HG02973 (cell line): ENCODE results near the gene C8G.

Source experiments
- ATAC-seq: cut with Tn5 transposase; IDR thresholded peaks from one replicate; pipeline ENCODE4 v1.9.1; 2021; ENCODE audit warnings: moderate library complexity; ENCODE audit not compliant: unreplicated experiment

Gene C8G

GRCh38 chr9:136964833-136965422 lies 19.9 kb downstream of the C8G start:
- no peak for ATAC-seq

DNA sequence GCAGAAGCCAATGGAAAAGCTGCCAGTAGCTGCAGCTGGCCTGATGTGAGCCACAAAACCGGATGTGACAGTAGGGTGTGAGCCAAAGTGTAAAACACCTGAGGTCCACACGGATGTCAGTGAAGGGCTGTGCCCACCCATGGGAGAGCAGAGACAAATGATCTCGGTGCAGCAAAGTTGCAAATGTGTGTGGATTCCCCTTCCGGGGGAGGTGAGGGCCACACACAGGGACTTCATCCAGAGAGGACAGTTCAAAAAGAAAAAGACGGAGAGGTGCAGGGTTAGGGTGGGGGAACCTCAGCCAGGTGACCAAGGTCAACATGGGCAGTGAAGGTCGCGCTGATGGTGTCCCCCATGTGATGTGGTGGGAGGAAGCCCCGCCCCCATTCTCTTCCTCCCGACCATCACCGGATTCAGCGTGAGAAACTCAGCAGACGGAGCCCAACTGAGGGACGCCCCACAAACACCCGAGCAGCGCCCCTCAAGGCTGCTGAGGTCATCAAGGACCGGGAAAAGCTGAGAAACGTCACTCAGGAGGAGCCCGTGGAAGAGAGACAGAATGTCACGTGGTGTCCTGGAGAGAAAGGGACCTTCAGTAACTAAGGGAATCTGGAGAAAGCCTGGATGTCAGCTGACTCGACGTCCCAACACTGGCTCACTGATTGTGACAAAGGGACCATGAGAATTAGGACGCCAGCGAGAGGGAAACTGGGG lies 20.9 kb downstream of the C8G start:
- no peak for ATAC-seq

DNA sequence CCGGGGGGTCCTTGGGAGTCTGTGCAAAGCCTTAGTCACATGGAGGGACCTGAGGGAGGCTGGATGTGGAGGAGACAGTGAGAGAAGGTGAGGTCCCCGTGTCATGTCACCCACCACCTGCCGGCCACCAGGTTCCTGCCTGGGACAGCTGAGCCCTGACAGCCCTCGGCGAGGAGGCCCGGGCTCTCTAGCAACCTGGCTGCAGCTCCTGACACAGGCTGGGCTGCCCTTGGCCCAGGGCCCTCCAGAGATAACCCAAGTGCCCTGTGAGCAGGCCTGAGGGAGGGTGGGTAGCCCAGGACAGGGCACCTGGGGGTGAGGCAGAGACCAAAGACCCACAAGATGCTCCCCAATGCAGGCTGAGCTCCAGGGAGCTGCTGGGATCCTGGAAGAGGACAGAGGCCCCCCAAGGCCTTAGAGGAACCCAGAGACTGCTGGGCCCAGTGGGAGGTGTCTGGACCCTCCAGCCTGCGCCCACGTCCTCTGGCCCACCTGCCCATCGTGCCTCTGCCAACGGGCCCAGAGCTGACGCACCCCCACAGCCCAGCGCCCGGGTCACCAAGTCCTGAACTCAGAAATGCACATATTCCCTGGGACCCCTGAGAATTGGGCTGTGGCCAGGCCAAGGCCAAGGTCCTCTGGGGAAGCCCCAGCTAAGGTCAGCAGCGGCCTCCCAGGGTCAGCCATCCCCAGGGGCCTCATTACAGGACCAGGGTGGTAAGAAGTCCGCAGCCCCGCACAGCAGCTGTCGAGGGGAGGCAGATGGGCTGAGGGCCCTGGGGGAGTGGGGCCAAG lies 23.5 kb downstream of the C8G start:
- no peak for ATAC-seq

GRCh38 chr9:136969150-136969549 lies 24.1 kb downstream of the C8G start:
- ATAC-seq: no peak

GRCh38 chr9:136969774-136970173 lies 24.7 kb downstream of the C8G start:
- no peak for ATAC-seq

GRCh38 chr9:136970361-136970760 lies 25.3 kb downstream of the C8G start:
- no peak for ATAC-seq

DNA sequence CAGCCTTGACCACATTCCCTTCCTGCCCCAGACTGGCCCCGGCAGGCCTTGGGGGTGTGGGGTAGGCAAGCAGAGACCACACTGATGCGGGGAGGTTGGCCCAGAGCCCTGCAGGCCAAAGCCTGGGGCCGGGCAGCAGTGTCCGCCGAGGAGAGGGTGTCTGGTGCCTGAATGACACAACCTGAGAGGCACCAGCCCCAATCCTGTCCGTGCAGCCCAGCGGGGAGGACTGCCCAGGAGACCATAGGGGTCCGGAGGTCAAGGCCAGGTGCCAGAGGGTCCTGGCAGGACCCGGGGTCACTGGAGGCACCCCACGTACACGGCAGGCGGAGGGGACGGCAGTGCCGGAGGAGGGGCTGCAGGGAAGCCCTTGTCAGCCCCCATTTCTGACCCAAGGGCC lies 26.7 kb downstream of the C8G start:
- ATAC-seq: no peak

DNA sequence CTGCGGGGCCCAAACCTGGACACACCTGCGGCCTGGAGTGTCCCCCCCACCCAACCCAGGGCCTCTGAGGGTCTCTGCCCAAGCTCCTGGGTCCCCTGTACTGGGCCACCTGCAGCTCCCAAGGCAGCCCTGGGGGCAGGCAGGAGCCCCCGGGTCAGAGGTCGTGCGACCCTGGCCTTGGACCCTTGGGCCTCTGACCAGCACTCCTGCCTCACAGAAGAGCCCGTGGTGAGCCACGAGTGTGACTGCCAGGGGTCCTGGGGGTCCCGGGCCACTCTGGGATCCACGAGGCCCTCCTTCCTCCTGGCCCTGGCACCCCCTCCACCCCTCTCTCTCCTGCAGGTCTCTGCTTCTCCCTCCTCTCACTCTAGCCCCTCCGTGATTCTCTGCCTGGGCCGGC lies 27.3 kb downstream of the C8G start:
- no peak for ATAC-seq

- no peak for ATAC-seq
Measured at GRCh38 chr9:136972743-136973142, 27.7 kb downstream of the C8G start.

DNA sequence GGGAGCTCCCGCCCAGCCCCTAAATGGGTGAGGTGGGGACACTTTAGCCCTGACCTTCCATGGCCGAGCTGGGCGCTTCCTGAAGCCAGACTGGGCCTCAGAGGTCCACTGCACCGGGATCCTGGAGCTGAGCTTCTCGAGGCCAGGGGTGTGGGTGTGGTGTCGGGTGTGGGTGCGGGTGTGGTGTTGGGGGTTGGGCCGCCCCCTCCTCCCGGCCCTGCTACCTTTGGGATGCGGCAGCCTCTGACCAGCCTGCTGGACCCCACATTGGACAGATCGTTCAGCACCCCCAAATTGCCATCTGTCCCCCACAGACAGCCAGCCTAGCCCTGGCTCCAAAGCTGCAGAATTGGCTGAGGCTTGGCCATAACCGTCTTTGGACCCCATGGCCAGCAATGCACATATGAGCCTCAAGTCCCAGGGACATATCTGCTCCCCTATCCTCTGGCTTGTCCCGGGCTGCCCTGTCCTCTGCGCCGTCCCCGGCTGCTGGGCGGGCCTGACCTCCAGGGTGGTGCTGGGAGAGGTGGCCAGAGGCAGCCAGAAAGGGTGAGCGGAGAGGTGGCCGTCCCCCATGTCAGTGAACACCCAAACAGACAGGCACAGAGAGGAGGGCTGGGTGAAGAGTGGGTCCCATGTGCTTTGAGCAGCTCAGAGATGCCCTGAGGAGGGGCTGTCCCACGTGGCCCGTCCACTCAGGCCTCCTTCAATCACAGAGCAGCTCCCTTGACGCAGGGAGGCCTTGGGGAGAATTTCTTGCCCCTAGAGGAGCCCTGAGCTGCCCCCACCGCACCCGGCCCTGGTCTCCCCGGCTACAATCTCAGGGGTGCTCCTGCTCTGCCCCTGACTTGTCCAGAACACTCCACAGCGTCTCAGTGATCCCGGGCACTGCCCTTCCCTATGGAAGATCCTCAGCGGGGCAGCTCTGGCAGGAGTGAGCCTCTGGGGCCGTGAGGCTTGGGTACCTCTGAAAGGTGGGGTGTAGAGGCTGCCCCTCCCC lies 28.9 kb downstream of the C8G start:
- ATAC-seq: no peak

- ATAC-seq: no peak
Measured at GRCh38 chr9:136974817-136975535, 29.9 kb downstream of the C8G start.

DNA sequence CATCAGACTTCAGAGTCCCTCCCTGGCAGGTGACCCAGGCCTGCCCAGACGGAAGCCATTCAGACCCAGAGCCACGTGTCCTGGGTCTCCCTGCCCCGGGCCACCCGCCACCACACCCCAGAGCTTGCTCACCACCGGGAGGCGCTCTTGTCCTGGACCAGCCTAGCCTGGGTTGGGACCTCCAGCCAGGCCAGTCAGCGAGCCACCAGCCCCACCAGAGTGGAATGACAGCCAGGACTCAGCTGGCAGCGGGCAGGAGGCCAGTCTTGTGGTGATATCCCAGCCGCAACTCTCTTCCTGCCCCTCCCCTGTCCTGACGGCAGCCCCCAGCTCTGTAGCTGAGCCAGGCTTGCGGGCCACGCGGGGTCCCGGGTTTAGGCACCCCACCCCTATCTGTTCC lies 30.6 kb downstream of the C8G start:
- no peak for ATAC-seq

- no peak for ATAC-seq
Measured at GRCh38 chr9:136977223-136977622, 32.2 kb downstream of the C8G start, which contains the start of gene PTGDS. Gene PTGDS, plus strand, starts transcription at chr9:136977504. Its CDS starts 75 bp downstream, at chr9:136977579.

GRCh38 chr9:136977649-136978072 lies 32.6 kb downstream of the C8G start:
- no peak for ATAC-seq

GRCh38 chr9:136978073-136978864 lies 33.2 kb downstream of the C8G start:
- no peak for ATAC-seq

DNA sequence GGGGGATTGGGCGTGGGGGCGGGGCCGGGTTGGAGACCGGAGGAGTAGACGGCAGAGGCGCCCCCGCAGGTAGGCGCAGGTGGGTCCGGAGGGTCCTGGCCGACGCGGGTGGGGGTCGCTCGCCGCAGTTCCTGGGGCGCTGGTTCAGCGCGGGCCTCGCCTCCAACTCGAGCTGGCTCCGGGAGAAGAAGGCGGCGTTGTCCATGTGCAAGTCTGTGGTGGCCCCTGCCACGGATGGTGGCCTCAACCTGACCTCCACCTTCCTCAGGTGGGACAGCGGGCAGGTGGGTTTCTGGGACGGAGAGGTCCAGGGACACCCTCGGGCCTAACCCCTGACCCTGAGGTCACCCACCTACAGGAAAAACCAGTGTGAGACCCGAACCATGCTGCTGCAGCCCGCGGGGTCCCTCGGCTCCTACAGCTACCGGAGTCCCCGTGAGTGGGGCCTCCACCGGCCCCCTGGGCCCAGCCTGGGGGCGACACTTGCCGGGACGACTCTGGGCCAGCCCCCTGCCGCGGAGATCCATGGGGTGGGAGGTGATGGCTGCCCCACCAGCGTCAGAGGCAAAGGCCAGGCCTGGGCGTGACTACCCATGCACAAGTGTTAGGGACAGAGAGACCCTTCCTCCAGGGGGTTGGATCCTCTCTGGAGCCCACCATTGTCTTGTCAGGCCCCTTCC lies 34.0 kb downstream of the C8G start:
- no peak for ATAC-seq

- no peak for ATAC-seq
Measured at GRCh38 chr9:136979769-136980587, 34.9 kb downstream of the C8G start.
